ENCODE data around the gene ATXN2.

DNA sequence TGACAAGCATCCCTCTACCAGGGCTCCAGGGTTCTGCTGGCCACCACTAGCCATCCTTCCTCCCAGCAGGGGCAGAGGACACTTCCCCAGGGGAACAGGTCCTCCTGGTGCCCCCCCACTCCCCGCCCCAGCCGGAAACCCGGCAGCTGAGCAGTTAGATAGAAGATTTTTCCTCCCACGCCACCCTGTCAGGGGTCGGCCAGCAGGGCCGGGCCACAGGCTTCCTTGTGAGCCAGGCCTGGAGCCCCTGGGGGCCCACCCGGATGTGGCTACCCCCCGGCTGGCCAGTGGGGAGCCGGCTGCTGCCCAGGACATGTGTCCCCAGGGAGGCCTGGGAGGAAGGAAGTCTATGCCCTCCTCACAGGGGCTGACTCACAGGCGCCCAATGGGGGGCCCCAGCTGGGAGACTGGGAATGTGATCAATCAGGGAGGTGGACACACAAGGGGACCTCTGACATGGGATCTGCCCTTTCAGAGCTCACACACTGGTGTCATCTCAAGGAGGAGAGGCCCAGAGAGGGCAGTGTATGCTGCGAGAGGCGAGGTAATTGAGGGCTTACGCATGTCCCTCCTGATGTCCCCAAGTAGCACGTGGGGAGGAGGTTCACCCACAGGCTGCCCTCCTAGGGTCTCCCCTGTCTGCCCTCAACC, 189.2 kb downstream of the ATXN2 start:
- TF ChIP-seq CTCF (conservative IDR thresholded peaks at IDR 0.05) (no peak), EZH2 (IDR thresholded peaks at IDR 0.05; ENCODE audit: low read depth) (no peak)
